HG03066 (cell line): ENCODE data around the gene TIE1.

Experiments
- ATAC-seq: cut with Tn5 transposase; IDR thresholded peaks from one replicate; pipeline ENCODE4 v1.9.1; 2021; ENCODE audit warnings: low read depth; ENCODE audit not compliant: unreplicated experiment

The TIE1 gene

DNA sequence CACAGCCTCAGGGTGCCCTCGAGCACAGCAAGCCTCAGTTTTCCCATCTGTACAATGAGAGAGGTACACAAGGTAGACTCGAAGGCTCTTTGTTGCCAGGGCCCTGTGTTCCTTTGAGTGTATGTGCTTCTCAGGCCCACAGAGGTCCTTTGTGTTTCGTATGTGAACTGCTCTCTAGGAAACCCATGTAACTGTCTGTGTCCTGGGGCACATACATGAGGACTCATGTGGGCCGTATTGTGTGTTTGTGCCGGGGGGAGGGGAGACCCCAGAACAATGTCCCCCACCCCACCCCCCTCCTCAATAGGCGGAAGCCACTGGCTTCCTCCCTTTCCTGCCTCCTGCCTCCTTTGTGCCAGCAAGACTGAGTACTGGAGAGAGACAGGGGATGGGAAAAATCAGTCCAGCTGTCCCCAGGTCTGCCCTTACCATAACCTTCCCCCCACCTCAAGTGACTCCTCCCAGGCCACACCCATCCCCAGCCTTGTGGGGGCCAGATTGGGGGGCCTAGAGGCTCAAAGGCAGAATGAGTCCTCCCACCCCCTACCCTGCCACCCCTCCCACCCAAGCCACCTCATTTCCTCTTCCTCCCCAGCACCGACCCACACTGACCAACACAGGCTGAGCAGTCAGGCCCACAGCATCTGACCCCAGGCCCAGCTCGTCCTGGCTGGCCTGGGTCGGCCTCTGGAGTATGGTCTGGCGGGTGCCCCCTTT, at the start of gene TIE1:
Gene TIE1, plus strand, starts transcription at position 605 of the 717 bp plus-strand sequence. Its CDS starts 90 bp downstream, at position 695.
- no peak for ATAC-seq

DNA sequence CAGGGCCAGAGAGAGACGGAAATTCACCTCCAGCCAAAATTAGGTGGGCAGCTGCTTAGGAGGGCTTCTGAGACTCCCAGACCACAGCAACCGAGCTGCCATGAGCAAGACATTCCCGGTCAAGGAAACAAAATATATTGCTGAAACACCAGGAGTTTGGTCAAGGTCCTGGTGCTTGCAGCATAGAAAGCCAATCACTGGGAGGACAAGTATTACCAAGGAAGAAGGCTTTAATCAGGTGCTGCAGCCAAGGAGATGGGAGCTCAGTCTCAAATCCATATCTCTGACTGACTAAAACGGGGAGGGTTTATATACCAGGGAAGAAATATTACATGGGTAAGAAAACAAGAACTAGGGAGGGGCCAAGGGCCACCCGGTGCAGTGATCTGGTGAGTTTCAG, 49.8 kb upstream of the TIE1 start:
- no peak for ATAC-seq

DNA sequence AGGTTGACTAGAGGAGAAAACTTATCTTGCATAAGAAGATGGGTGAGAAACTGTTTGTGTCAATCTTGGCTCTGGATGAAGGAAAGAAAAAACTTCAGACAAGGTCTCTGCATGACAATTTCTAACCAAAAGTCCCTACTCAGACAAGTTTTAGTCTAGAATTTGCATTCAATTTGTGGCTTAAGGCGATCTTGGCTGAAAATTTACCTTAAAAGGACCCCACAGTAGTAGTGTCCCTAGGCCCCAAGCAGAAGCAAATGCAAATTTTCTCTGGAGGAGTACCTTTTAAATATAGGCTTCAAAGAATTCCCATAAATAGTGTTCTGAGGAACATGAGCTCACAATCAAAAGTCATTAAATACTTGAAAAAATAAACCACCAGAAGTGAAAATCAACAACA, 48.6 kb upstream of the TIE1 start:
- ATAC-seq, result no peak

DNA sequence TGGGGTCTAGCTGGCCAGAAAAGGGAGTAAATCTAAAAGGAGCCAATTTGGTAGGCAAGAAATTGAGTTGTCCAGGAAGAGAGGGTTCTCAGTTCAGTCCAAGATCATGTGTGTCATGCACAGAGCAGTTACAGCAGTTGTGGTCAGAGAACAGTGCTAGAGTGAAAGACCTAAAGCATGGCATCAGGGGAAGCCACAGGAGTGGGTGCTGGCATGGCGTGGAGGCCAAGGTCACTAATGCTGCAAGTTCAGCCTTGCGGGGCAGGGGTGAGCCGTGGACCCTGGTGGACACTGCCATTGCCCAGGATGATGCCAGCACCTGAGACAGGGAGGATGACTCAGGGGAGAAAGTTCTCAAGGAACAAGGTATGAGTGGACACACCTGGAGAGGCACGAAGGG, 47.6 kb upstream of the TIE1 start:
- no peak for ATAC-seq

DNA sequence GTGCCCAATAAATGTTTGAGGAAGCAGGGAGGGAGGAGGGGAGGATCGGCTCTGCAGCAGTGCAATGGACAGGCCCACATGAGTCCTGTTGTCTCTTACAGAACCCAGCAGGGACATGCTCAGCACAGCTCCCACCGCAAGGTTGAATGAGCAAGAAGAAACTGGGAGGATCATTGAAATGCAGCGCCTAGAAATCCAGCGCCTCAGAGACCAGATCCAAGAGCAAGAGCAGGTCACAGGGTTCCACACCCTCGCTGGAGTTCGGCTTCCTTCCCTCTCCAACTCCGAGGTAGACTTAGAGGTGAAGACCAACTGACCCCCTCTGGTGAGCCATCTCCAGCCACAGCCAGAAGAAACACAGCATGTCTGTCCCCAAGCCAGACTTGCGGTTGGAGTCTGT, 46.9 kb upstream of the TIE1 start:
- ATAC-seq, result no peak

DNA sequence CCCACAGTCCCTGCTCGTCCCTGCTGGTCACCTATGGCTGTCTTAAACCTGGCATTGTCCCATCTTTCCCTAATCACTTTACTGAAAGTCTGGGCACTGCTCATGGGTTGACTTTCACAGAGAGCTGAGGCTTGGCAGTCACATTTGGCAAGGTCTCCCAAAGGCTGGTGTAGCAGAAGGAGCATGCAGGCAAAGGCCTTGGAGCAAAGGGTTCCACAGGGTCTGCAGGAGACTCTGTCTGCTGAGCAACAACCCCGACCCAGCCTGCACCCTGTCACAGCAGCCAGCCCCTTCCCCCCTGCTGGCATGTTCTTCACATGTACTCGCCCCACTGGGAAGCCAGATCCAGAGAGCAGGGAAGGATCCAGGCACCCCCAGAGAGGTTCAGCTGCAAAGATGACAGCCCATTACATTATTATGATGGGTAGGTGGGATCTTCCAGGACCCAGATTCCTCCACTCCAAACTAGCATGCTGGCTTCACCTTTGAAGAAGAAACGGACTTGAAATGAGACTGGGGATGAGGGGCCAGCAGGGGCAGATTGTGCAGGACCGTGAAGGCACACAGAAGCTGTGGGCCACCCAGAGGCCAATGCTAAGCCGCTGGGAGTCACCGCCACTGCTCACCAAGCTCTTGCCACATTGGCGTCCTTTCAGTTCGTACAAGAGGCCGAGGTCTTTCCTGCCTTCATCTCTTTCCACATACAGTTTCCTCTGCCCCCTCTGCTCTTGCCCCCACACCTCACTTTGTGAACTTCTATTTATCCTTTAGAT, 45.2 kb upstream of the TIE1 start:
- ATAC-seq, result no peak

DNA sequence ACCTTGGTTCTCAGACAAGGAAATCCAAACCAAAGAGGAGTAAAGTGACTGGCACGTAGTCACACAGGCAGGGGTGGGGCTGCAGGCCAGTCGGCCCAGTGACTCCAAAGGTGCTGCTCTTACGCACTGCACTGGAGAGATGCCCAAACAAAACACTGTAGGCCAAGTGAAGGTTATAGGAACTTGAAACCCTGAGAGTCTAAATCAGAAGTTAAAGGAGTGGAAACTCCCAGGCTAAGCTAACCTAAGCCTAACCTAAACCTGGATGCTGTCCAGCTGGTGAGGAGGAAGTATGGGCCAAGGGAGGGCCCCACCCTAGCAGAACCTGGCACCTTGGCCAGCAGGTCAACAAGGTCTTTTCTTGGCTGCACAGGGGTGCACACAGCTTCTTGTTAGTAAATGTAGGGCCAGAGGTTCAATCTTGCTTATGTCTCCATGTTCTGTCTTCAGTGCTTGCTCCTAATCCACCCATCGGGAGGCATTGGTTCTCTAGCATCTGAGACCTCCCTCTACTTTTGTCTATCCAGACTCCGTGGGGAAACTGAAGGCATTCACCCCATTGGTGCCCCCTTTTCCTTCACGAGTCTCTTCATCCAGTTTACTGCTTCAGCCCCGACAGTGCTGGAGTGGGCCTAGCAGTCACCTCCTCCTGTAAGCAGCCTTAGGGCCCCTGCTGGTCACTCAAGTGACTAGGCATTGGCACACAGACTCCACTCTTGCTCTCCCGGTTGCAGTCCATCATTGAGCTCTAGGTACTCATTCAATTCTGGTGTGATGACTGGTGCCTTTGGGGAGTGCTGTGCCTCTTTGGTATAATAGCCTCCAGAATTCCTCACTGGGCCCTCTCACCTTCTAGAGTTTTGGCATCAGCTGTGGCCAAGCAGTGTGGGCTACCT, 43.9 kb upstream of the TIE1 start:
- no peak for ATAC-seq

DNA sequence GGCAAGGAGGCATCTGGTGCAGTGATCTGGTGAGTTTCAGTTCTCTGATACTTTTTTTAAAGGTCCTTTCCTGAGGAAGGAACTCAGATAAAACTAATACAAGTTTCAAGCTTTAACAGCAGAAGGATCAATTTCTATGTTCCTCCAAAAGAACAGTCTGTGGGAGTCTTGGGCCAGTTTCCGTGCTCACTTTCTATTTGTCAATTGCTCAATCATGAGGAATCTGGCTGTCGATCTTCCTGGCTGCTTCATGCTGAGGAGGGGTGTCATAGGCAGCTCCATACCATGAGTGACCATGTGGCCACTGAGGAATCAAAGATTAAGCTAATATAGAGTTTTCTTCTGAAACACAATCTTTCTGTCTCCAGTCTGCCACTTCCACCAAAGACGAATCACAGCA, 42.4 kb upstream of the TIE1 start:
- ATAC-seq, result no peak

DNA sequence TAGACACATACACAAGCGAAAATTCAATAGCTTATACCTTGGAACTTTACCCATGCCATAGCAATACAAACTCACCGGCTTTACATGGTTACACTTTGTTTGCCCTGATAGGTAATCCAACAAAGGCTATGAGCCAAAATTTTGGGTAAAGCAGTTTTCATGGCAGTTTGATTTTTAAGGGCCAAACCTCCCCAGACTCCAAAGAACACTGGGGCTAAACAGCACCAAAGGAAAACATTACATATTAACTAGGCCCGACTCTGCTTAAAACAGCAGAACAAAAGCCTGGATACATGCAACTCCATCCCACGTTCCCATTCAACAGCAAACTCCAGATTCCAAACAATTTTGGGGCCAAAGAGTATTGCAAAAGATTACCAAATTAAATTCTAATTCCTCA, 35.4 kb upstream of the TIE1 start:
- no peak for ATAC-seq

DNA sequence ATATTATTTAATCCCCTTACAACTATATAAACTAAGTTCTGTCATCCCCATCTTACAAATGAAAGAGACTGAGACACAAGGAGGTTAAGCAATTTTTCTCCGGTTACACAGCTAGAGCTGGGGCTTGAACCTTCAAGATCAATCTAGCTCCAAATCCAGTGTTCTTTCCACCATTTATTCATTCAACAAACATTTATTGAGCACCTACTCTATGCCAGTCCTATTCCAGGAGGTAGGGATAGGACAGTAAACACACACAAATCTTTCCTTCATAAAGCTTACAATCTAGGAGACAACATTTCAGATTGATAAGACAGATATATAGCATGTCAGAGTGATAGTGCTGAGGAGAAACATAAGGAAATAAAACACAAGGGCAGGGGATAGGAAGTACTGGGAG, 33.9 kb upstream of the TIE1 start:
- ATAC-seq, result no peak

DNA sequence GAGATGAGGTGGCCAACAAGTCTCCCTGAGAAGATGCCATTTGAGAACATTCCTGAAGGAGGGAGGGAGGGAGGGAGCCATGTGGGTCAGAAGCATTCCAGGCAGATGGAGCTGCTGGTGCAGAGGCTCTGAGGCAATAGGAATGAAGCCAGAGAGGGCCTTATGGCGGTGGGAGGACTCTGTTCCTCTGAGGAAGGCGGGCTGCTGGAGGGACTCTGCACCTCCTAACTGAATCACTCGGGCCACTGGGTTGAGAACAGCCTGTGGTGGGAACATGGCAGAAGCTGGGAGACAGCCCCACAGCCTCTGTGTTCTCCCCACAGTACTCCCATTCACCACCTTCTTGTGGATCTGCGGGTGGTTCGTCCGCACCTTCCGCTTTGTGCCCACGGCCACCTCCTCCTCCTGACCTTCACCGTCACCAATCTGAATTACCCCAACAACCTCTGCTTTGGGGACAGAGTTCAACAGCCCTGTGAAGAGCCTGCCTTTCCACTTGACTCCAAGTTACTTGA, 33.4 kb upstream of the TIE1 start:
- ATAC-seq, result no peak

DNA sequence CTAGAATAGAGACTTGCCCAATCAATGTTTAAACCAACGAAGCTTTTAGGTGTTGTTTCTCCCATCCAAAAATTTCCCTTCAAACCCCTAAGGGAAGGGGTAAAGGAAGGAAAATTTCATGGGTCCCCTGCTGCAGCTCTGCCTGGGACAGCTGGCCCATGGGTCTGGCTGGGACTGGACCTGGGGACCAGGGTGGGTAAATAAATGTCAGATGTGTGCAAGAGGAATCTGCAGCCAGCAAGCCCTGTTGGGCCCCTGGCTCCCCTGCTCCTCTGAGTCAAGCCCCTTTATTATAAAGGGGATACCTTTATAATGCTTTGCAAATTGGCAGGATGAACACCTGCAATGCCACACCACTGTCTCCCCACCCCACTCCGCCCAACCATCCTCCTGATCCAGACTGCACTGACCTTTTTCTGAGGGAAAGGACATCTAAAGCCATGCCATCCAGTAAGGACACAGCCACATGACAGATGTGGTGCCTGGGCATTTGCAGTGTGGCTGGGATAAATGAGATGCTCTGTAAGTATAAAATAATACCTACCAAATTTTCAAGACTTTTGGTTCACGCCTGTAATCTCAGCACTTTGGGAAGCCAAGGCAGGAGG, 32.9 kb upstream of the TIE1 start:
- no peak for ATAC-seq

DNA sequence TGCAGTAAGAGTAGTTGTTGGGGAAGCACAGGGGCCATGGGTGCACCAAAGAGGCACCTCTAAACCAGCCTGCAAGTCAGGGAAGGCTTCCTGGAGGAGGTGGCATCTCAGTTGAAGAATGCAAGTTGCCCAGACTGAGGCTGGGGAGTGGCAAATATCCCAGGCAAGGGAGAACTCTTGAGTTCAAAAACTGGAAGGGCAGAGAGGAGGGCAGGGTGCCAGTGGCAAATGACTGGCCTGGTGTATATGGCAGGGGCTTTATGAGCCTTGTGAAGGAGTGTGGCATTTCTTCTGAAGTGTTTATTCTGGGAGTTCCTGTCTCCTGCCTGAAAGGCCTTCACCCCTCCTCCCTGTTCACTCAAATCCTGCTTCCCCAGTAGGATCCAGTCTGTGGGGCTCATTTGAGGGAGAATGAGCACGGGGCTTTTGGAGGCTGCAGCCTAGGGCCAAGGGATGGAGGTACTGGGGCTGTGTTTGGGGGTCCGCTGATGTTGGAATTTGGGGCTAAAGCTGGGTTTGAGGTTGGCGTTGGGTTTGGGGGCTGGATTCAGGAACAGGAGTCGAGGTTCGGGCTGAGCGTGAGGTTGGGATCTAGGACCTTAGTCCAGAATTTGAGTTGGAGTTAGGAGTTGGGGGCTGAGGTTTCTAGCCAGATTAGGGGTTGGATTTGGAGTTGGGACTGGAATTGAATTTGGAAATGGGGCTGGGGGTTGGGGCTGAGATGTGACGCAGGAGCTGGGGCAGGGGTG, 31.0 kb upstream of the TIE1 start, which contains the start of gene TMEM125:
Gene TMEM125, plus strand, starts transcription at position 357 of the 749 bp plus-strand sequence. CDS start 2,740 bp downstream, outside the sequence.
- ATAC-seq, result no peak

DNA sequence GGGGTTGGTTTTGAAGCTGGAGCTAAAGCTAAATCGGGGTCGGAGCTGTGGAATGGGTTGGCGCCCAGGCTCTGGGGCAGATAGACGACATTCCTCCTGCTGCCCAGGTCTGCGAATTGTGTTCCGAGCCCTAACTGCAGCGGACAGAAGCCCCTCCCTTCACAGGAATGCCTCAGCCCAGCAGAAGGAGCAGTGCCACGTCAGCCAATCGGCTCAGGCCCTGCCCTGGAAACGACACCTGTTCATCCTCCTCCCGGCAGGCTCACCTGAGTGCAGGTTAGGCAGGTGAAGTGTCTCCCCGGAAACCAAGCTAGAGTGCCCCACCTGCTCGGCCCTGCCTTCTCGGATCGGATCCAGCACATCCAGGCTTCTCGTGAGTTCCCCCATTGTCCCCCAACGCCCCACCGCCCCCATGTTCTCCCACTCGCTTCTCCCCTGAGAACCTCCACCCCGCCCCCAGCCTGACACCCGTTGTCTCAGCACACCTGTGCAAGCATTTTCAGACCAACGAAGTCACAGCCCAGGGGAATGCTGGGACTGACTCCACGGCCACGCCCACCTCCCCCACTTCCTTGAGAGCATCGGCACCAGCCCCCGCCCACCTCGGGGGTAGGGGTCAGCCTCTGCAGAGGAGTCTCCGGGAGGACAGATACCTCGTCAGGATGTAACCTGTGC, 30.2 kb upstream of the TIE1 start:
- ATAC-seq, result no peak

DNA sequence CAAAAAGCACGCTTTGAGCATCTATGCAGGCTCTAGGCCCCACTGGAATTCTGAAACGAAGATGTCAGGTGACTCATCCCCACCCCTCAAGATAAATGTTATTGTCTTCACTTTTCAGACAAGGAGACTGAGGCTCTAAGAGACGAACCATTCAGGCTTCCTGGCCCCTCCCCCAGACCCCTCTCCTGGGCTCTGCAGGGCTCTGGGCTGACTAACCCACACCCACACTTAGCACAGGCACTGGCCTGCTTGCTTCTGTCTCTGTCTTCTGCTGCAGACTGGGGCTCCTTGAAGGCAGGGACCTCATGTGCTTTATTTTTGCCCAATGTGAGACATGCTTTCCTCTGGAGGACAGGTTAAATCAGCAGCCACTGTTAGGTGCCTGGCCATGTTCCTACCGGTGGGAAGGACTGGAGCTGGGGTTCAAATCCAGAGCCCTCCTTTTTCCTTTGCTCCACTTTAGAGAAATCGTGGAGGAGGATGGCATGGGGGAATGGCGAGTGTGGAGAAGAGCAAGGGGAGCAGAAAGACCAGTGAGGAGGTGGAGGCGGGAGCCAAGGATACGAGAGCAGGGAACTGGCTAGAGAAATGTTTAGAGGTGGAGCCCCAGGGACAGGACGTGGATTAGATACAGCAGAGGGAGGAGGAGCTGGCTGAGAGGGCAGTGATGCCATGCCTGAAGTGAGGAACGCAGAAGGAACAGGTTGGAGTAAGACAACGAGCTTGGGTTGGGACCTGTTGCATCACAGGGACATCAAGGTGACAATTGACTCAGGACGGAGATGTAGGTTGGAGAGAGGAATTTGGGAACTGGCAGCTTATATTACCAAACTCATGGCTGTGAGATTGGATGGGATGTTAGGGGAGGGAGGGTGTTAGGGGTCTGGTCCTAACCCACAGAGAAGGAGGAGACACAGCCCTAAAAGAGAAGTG, 29.3 kb upstream of the TIE1 start:
- ATAC-seq, result no peak

DNA sequence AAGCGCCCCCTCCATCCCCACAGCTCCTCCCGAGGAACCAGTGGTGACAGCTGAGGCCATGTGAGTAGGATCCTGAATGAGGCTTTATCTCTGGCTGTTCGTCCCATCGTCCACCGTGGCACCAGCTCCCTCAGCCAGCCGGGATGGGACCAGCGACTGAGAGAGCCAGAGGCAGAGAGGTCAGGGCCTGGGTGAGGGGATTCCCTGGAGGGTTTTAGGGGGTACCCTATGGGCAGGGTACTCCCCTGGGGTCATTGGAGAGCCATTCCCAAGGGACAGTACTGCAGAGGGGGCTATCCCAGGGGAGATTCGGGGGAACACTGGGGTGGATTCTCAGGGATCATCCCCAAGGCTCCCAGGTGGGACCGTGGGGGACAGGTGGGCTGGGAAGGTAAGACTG, 28.6 kb upstream of the TIE1 start:
- ATAC-seq, result no peak

DNA sequence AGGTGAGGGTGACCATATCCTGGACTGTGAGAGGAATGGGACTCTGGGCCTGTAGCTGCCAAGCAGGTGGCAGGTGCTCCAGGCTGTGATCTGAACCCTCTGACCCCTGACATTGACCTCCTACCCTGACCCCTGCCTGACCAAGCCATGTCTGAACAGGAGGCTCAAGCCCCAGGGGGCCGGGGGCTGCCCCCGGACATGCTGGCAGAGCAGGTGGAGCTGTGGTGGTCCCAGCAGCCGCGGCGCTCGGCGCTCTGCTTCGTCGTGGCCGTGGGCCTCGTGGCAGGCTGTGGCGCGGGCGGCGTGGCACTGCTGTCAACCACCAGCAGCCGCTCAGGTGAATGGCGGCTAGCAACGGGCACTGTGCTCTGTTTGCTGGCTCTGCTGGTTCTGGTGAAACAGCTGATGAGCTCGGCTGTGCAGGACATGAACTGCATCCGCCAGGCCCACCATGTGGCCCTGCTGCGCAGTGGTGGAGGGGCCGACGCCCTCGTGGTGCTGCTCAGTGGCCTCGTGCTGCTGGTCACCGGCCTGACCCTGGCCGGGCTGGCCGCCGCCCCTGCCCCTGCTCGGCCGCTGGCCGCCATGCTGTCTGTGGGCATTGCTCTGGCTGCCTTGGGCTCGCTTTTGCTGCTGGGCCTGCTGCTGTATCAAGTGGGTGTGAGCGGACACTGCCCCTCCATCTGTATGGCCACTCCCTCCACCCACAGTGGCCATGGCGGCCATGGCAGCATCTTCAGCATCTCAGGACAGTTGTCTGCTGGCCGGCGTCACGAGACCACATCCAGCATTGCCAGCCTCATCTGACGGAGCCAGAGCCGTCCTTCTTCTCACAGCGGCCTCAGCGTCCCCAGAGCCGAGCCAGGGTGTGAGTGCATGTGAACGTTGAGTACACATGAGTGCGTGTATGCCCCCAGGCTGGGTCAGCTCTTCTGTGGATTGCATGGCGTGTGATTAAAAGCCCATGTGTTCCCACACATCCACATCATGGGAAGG, 27.9 kb upstream of the TIE1 start:
- ATAC-seq, result no peak
